ENCODE results near the gene IER2. TPM values are rescaled to one million over a fixed set of nuclear protein-coding genes. Genes with fewer than 3 reads are reported as not detected.

IER2 gene
- total and polyA plus RNA-seq, 2 of the 8 experiments (the other 6 are each of a cell fraction or from before 2014, with no cell fraction given), result 84.5 to 138 TPM

DNA sequence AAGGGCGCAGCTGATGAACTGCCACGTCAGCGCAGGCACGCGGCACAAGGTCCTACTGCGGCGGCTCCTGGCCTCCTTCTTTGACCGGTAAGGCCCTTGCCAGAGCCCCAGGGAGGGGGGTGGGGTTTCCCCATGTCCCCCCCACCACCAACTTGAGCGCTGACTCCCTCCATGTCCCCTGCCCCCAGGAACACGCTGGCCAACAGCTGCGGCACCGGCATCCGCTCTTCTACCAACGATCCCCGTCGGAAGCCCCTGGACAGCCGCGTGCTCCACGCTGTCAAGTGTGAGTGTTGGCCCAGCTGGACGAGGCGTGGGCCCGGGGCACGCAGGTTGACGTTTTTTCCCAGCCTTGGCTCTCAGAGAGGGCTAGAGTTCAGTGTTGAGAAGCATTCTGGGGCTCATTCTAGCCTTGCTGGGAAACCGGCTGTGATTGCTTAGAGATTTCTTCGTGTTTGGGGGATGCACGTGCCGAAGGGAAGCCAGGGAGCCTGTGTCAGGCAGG lies 12.9 kb upstream of the IER2 start:
- Histone ChIP-seq H4K5ac (ENCODE audit: insufficient read length, low read depth, low read length) (no peak overlapping the region), H3K56ac (replicated peaks; ENCODE audit: insufficient read length, low read depth, low read length) (no peak overlapping the region), H3K27me3 (replicated peaks in 1 of 4; ENCODE audit: control insufficient read depth in 3 of 4, extremely low read depth in 1 of 4, insufficient read depth in 3 of 4, low read length in 3 of 4) (no peaks in the 10 kb centered on the region), H2AK5ac (ENCODE audit: low read depth, low read length) (no peak overlapping the region), H3K36me3 (ENCODE audit: control insufficient read depth in 2 of 4, insufficient read depth in 4 of 4, low read length in 3 of 4) (peaks cover 7 to 59% (median 36%) of the 10 kb centered on the region in 4 experiments), H3K9ac (replicated peaks in 1 of 4; ENCODE audit: extremely low read depth in 1 of 4, low read depth in 3 of 4, low read length in 3 of 4) (no peak overlapping the region), H3K4me1 (replicated peaks in 1 of 4; ENCODE audit: control insufficient read depth in 3 of 4, insufficient read depth in 4 of 4, low read length in 3 of 4) (peaks cover 0 to 8% (median 4%) of the 10 kb centered on the region in 4 experiments; a peak in 3 of 7 replicates), H3K79me1 (ENCODE audit: low read depth, low read length) (peaks cover 16% of the 10 kb centered on the region), H2AFZ (ENCODE audit: low read length) (no peak overlapping the region), H4K20me1 (replicated peaks in 1 of 2; ENCODE audit: control insufficient read depth in 1 of 2, insufficient read depth in 2 of 2, low read length in 2 of 2) (peaks cover 30 to 44% of the 10 kb centered on the region in 2 experiments), H3K23ac (ENCODE audit: insufficient read length) (no peak overlapping the region), H3K18ac (ENCODE audit: extremely low read depth, low read length) (no peak overlapping the region), H3K23me2 (ENCODE audit: low read depth, low read length) (no peaks in the 10 kb centered on the region; the same call in 1 of the 2 replicates), H4K91ac (replicated peaks; ENCODE audit: insufficient read length, low read length) (no peak overlapping the region), H3K4ac (replicated peaks; ENCODE audit: insufficient read length, low read depth, low read length) (no peak overlapping the region), H2BK12ac (ENCODE audit: low read depth, low read length) (no peak overlapping the region), H2BK120ac (replicated peaks; ENCODE audit: low read depth, low read length) (no peak overlapping the region), H3K14ac (ENCODE audit: insufficient read length) (no peak overlapping the region), H3K4me2 (ENCODE audit: insufficient read depth in 1 of 2, low read depth in 2 of 2, low read length in 2 of 2) (no peak overlapping the region), H2BK20ac (ENCODE audit: low read length) (no peak overlapping the region), H2BK5ac (ENCODE audit: low read depth, low read length) (no peak overlapping the region), H3K27ac (ENCODE audit: low read depth, low read length) (no peak overlapping the region), H3K9me3 (ENCODE audit: insufficient read depth in 2 of 2, low read depth in 1 of 2, low read length in 1 of 2) (no peaks in the 10 kb centered on the region), H2BK15ac (ENCODE audit: low read length) (no peak overlapping the region), H3K4me3 (ENCODE audit: extremely low read depth in 1 of 4, insufficient read depth in 2 of 4, low read depth in 3 of 4, low read length in 4 of 4) (no peak overlapping the region), H4K8ac (ENCODE audit: extremely low read depth, insufficient read depth, low read length) (no peak overlapping the region), H3K79me2 (ENCODE audit: control insufficient read depth in 1 of 2, insufficient read depth in 2 of 2, low read length in 2 of 2) (peaks cover 0 to 28% of the 10 kb centered on the region in 2 experiments; a peak in 3 of 4 replicates)
- FAIRE-seq (no peak), DNase-seq (ENCODE audit: low read depth in 1 of 2, low spot score in 2 of 2) (no peak)
- no peak for TF ChIP-seq CEBPB (IDR thresholded peaks at IDR 0.05; ENCODE audit: low read depth, low read length)
- TF ChIP-seq TEAD4 (IDR thresholded peaks at IDR 0.05; ENCODE audit: low read depth, low read length), result no peak
- no peak for TF ChIP-seq SP1 (IDR thresholded peaks at IDR 0.05; ENCODE audit: low read depth, low read length)
- 95% methylated on average over 24 of the region's 28 CpGs; no CpG with 5 or more reads in 1 of the 2 experiments for WGBS, 2 experiments (ENCODE audit: extremely low coverage in 1 of 2, insufficient coverage in 1 of 2, insufficient read length in 1 of 2, insufficient replicate concordance in 2 of 2, low coverage in 1 of 2, low lambda C conversion rate in 2 of 2, missing lambda C conversion rate in 1 of 2)
- ChIA-PET POLR2A (ENCODE audit: partially characterized antibody) (interaction anchor here (1.1 to 14.8 kb wide), 6 partner anchors 9 to 30 kb away, joined by 3 to 228 read pairs (median 10); partner anchors contain the start of genes IER2, NACC1, STX10 and TRMT1), CTCF (ENCODE audit: partially characterized antibody) (interaction anchor here (0.8 to 2.1 kb wide), 3 partner anchors 13 to 125 kb away, joined by 3 to 7 read pairs (median 5); partner anchors contain the start of genes IER2 and STX10)

All from H1 (cell line).